SU-DHL-6 (cell line): ENCODE data around the gene OTOGL.
"Not testable (repeated sequence)": the region's sequence is repeated elsewhere in the genome, so short reads cannot be mapped to it uniquely, and the experiment has no call there.

Source experiments
- CTCF ChIP-seq: fragments of 200-600 bp; sonication (generic); IDR thresholded peaks from one replicate; pipeline ENCODE4 v1.5.1; 2017; ENCODE audit warnings: antibody characterized with exemption, mild to moderate bottlenecking, low read length, moderate library complexity; ENCODE audit not compliant: insufficient read depth, poor library complexity, severe bottlenecking
- EZH2phosphoT487 ChIP-seq: fragments of 200-600 bp; sonication (generic), shearing (Covaris generic); conservative IDR thresholded peaks from 2 replicates; pipeline ENCODE4 v1.6.1; 2018; ENCODE audit warnings: mild to moderate bottlenecking, antibody characterized with exemption, low read length, moderate library complexity, mixed read lengths

- TF ChIP-seq CTCF, EZH2phosphoT487: not testable (repeated sequence)
Observed at GRCh38 chr12:80218925-80219324, 119.6 kb downstream of the OTOGL start.
